Right renal cortex interstitium (tissue), 3 donors: ENCODE data around the gene CRAT. TPM values are rescaled to one million over a fixed set of nuclear protein-coding genes. Genes with fewer than 3 reads are reported as not detected.

ENCODE experiments used
- DNase-seq, 3 donors: peaks; one replicate each; pipeline ENCODE4 v3.0.0-alpha.2; 2013; ENCODE audit warnings: low read depth in 3 of 3, low spot score in 2 of 3
- polyA plus RNA-seq, 3 donors: library from polyadenylated mRNA; unstranded; fragments of 120-200 nt; gene quantifications; one replicate each; pipeline ENCODE4 v1.2.1, GENCODE V29; 2013; ENCODE audit not compliant: insufficient read length in 3 of 3

CRAT gene
- polyA plus RNA-seq, 3 donors, result 33.9 to 40.3 (median 39.3) TPM

DNA sequence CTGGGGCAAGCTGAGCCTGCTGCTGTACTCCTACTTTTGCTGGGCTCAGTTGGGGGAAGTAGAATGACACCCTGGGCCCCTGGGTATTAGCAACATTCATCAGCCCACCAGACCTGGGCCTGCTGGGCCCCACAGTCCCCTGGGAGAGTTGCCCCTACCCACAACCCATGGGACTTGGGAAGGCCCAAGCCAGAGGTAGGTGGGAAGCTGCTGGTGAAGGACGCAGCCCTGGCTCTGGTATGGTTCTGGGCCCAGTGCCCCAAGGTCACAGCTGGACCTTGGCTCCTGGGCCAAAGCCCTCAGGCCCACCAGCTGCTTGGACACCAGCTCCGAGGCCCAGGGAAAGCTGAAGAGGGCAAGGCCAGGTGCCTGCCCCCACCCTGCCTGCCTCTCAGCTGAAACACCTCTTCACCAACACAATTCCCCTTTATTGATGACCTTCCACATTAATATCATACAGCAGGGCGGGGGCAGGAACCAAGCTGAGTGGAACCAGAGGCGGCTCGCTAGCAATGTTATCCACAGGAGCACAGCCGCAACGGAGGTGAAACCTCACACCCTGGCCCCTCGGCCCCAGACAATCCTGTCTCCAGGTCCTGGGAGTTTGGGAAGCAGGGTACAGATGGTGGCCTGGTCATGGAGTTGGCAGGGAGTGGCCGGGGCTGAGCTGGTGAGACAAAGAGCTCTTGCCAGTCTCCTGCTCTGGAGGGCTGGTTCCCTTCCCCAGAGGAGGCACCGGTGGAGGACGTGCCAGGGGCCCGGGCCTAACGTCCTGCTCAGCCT lies 16.0 kb downstream of the CRAT start:
- no peak for DNase-seq

DNA sequence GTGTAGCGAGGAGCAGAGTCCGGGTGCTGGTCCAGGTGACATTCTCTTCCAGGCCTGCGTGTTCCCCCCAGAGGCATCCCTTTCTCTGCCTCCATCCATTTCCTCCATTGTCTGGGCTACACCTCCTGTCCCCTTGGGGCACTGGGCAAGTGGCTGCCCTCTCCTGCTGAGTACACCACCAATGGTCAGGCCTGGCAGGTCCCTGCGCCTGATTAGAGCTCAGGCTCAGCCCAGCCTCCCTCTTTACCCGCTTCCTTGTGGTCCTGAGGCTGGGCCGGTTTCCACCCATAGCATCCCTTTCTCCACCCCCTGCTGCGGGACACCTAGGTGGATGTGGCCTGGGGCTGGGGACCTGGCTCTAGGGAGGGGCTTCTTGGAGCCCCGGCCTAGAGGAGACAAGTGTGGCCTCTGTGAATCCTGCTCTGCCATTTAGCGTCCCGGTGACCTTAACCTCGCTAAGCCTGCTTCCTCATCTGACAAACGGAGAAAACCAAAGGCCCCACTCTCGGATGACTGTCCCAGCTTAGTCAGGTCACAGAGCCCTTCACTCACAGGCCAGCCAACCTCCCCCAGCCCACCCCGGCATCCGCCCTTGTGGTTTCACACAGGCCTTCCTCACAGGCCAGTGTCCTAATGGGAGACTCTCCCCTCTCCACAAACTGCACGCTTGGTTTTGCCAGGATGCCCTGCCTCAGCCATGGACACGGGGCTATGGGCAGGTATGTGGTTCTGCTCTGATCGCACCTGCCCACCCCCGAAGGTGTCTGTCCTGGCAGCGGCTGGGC lies 16.8 kb downstream of the CRAT start:
- DNase-seq, result no peak

DNA sequence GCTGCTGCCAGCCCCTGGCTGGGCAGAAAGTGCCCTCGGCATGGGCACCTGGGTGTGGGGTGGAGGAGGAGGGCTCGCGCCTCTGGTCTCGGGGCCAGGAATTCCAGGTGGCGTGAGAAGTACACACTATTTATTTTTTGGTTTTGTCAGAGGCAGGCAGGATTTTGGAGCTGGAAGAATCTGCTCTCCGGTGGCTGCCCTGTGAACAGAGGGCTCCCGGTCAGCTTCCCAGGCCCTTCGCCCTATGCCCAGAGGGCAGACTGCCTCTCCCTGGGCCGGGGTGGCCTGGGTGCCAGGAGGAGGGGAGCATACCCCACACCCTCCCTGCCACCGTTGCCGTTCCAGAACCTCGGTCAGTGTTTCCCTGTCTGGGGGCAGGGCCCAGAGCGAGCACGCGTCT lies 21.3 kb downstream of the CRAT start:
- no peak for DNase-seq

DNA sequence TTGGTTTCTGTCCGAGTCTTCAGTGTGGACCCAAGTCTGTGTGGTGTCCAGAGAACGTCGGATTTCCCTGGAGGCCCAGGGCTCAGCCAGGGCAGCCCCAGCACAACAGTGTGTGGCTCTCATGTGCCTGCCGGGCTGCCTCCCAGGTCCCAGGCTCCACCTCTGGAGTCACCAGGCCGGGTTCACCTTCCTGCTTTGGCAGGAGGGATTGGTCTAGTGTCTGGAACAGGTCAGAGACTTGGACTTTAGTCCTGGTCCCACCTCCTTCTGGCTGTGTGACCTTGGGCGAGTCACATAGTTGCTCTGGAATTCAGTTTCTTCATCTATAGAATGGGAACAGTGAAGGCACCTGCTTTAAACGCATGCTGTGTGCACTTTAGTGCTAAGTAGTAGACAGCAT lies 26.5 kb downstream of the CRAT start:
- no peak for DNase-seq

DNA sequence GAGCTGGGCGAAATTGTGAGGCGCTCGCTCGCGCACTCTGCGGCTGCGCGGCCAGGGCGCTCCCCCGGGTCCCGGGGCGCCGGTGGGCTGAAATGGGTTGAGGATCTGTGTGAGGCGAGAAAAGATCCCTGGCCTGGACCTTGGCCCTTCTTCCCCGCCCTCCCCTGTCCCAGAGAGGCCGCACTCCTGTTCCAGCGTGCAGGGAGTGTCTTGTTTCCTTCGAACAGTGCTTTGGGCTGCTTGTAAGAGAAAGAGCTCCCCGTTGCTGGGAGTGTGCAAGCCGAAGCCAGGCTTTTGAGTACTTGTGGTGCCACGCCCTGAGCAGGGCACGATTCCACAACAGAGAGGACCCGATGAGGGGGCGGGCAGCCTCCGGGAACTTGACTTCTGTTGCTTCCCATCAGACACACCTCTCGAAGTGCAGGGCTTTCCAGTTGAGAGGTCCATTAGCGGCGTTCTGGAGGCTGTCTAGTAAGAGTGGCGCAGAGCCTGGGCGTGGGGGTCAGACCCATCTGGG lies 29.1 kb downstream of the CRAT start:
- DNase-seq, result no peak

DNA sequence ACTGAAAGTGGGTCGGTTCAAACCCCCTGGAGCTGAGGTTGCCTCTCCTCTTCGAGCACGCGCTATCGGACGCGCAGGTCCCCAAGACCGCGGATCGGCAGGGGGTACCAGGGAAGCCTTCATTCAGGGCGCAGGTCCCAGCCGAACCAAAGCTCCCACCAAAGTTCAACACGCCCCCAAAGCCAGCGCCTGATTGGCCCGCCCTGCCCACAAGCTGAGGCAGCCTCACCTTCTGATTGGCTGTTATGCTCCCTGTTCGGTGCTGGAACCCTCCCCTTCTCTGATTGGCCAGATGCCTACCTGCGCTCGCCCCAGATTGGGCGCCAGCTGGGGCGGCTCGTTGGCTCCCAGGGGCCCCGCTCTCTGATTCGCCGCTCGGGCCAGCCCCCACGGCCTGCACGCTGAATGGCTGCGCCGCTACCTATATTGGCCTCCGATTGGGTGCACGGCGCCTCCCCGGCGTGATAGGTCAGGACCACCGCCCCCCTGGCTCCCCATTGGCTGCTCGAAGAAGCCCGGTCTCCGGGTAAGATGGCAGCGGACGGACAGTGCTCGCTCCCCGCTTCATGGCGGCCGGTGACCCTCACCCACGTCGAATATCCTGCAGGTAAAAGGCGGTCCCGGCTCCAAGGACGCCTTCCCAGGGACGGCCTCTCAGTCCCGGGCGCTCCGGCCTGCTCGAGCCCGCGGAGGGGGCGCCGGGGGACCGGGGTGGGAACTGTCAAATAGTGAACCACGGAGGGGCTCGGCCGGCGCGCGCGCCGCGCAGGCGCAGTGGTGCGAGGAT lies 29.8 kb downstream of the CRAT start, which contains the start of gene DOLPP1:
TSS of gene DOLPP1 (plus strand) at position 511 of the 787 bp plus-strand sequence. CDS start at position 532, 21 bp downstream.
- peak; percentile 92 to 98 (median 96) for DNase-seq

DNA sequence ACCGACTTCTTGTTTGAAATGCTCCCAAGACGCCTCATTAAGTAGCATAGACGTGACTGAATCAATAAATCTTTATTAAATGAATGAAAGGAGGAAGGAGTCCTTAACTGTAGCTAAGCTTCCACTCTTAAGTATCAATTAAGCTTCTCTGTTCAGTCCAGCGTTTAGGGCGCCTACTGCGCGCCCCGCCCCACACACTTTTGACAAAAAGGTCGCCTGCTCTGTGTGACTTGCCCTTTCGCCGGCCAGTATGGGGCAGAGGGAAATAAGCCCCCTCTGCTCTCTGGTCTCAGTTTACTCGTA lies 30.3 kb downstream of the CRAT start:
- no peak for DNase-seq

DNA sequence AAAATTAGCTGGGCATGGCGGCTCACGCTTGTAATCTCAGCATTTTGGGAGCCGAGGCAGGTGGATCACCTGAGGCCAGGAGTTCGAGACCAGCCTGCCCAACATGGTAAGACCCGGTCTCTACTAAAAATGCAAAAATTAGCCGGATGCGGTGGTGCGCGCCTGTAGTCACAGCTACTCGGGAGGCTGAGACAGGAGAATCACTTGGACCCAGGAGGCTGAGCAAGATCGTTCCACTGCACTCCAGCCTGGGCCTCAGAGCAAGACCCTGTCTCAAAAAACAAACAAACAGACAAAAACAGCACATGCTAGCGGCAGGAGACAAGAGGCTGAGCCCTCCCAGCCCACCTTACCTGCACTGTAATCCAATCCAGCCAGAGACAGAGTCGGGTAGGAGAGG lies 30.8 kb downstream of the CRAT start:
- no peak for DNase-seq

DNA sequence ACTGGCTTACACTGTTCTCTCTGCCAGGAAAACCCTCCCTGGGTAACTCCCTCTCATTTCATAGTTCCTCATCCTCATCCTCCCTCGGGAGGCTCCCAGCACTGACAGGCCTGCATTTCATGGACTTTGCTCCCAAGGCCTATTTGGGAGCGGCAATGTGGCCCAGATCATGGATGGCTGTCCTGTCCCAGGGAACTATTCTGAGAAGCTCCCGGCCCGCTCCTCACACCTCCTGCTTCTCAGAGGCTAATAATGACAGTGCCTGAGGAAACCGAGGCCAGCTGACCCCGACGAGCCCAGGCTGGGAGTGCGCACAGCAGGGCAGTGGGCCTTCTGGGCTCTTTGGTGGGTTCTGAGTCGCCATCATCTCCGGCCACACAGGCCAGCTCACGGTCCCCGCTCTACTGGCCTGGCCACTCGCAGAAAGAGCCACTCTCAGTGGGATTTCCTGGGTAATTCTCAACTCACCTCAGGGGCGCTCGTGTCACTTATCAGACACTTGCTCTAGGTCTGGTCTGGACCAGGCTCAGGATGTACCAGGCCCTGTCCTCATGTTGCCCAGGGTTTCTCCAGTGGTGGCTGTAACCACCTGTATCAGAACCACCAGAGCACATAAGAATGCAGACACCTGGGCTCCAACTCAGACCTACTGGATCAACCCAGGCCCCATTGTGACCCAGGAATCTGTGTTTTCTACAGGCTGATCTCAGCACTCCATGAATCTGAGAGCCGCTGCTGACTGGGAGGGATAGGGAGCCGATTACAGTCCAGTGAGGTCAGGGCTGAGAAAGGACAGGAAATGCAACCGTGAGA lies 31.7 kb downstream of the CRAT start:
- DNase-seq, result no peak

DNA sequence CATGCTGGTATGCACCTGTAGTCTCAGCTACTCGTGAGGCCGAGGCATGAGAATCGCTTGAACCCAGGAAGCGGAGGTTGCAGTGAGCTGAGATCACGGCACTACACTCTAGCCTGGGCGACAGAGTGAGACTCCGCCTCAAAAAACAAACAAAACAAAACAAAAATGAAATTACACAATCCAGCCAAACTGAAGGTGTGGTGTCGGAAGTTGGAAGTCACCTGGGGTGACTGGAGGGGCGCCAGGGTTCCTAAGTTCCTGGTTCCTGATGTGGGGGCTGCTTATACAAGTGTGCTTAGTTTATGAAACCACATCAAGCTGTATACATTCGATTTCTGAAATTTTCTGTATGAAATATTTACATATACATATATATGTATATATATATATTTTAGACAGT lies 33.4 kb downstream of the CRAT start:
- no peak for DNase-seq

DNA sequence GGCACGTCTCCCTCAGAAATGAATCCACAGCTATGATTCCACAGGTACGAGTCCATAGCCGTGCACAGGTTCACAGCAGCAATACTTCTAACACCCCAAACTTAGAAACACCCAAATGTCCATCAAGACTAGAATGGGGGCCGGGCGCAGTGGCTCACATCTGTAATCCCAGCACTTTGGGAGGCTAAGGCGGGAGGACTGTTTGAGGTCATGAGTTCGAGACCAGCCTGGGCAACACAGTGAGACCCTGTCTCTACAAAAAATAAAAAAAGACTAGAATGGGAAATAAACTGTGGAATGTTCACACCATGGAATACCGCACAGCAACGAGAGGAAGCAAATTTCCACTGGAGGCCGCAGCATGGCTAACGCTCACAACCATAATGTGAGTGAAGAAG lies 34.0 kb downstream of the CRAT start:
- no peak for DNase-seq

DNA sequence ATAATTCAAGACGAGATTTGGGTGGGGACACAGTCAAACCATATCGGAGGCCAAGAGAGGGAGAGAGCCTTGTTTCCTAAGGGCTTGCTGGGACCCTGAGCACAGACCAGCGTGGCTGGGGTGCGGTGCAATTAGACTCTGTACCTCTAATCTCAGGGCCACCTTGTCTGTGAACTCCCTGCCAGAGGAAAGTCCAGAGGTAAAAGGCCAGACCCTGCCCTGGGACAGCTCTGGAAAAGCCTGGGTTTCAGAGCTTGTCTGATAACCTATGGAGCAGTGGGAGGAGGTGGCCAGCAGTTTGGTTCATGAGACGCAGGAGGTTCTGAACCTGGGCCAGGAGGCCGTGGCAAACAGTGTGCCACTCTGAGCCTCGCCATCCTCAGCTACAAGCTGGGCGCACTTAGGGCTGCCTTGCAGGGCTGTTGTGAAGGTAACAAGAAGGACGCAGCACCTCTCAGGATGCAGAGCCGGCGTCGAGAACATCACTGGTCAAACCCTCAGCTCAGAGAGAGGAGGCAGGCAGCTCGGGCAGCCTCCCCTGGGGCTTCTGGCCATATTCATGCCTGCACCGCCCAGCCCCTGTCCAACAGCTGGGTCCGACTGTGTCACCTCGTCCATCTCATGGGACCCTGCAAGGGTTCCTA lies 34.5 kb downstream of the CRAT start:
- no peak for DNase-seq

DNA sequence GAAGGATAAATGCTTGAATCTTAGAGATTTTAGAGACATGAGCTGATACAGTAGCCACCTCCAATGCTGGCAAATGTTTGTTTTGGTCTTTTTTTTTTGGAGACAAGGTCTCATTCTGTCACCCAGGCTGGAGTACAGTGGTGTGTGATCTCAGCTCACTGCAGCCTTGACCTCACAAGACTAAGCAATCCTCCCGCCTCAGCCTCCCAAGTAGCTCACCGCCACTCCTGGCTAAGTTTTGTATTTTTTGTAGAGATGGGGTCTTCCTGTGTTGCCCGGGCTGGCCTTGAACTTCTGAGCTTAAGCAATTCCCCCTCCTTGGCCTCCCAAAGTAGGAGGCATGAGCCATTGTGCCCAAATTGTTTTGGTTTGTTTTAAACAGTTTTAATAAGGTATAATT lies 36.5 kb downstream of the CRAT start:
- DNase-seq, result no peak

DNA sequence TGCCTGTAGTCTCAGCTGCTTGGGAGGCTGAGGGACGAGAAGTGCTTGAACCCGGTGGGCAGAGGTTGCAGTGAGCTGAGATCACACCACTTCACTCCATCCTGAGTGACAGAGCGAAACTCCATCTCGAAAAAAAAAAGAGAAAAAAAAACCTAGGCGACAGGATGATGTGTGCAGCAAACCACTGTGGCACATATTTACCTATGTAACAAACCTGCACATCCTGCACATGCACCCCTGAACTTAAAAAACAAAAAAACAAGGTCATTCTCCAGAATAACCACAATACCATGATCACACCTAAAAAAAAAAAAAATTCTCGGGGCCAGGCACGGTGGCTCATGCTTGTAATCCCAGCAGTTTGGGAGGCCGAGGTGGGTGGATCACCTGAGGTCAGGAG lies 37.2 kb downstream of the CRAT start:
- DNase-seq, result no peak

DNA sequence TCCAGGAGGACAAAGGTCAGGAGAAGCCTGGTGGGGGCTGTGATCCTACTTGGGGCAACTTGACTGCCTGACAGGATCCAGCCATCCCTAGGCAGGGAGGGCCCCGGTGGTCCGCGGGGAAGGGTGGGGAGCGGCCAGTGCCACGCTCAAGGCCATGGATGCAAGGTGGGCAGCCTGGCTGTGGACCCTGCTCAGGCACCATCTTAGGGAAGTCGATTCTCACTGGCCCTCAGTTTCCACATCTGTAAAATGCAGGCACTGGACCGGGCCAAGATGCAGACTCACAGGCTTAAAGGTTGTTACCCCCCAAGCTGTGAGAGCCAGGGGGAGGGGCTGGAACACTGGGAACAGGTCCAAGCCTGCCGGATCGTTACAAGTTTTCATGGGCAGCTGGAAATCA lies 38.4 kb downstream of the CRAT start:
- DNase-seq, result no peak

DNA sequence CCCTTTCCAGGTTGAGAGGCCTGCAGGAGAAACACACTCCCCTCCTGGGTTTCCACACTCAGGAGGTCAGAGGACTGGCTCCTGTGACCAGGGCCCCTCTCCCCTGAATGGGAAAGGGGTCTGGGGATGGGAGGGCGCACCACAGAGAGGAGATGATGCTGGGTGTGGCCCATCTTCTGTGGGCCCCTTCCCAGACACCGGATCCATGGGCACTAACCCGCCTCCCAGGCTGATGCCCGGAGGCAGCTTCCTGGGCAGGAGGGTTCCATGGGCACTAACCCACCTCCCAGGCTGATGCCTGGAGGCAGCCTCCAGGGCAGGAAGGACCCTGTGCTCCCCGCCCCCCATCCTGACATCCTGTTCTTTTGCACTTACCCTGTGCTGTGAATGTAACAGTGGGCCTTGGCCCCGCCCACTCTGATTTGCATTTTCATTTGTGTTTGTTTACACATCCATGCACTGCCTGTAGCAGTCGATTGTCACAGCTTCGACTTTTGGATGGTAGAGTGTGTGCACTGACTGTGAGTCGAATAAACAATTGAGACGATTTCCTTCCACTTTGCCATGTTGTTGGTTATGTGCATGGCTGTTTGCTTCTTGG lies 39.0 kb downstream of the CRAT start:
- no peak for DNase-seq

DNA sequence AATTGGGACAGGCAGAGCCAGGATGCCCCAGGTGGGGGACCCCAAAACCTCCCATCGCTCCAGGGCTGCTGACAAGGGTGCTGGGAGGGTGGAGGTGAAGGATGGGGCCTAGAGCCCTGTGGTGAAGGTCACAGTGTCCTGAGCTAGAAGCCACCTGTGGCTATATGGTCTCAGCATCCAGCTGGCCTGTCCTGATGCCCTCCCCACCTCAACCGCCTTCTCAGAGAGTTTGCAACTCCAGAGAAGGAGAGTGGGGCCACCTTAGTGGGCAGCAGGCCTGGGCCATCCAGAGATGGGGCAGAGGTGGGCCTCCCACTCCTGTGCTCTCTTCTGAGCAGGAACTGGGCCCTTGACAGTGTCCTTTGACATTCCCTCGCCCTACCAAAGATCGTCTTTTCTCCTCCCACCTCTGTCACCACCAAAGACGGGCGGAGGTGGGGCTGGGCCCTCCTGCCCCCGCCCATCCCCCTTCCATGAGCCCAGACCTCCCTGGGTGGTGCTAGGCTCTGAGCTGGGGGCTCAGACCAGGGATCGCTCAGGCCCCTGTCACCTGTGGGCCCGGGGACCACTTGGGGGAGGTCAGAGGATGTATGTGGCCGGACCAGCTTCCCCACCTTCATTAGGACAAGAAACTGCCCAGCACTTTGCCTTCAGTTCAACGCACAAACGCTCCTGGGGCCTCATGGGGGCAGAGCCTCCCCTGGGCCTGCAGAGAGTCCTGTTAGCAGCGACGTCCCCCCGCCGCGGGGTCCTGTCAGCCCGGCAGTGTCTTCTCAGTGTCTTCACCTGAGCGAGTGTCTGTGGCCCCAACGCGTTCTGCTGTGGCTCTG lies 39.7 kb downstream of the CRAT start:
- no peak for DNase-seq

DNA sequence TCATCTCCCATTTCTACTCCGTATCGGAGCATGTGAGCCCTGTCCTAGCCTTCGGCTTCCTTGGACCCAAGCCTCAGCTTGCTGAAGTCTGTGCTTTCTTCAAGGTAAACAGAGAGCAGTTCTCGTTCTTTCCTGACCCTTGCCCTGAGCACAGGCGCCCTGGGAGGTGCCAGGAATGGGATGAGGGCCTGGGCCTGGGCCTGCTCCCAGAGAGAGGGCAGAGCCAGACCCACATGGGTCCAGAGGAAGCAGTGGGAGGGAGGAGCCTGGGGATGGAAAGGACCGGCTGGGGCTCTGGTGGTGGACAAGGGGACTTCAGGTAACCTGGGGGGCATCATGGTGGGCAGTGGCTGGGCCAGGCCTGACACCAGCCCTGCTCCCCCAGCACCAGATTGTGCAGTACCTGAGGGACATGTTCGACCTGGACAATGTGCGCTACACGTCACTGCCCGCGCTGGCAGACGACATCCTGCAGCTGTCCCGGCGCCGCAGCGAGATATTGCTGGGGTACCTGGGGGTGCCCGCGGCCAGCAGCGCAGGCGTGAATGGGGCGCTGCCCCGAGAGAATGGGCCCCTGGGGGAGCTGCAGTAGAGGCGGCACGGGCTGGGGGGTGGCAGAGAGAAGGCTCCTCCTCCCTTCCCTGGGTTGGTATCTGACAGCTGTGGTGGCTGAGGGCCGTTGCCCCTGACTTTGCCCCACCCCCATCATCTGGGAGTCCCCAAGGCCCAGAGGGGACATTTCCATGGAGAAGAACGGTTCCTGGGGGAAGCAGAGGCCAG lies 40.5 kb downstream of the CRAT start:
- DNase-seq, result no peak
